ENCODE measurements around the gene SEC11C. TPM values are rescaled to one million over a fixed set of nuclear protein-coding genes. Genes with fewer than 3 reads are reported as not detected.

SEC11C gene
- total RNA-seq, 1 donor from 2014 or later, result 54.3 TPM

DNA sequence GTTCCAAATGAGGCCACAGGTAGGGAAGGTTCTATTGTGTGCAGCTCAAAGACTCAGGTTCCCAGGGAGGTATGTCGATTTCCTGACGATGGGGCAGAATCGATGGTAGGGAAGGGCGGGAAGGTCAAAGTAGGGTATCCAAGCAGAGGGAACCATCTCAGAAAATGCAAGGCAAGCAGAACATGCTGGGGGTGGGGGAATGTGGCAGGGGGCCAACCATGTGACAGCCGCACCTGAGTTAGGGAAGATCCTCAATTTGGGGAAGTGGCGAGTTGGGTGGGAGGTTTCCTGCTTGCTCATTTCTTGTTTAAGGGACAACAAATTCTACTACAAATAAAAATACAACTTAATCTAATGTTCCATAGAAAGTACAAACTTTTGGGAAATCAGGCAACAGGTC is 58.5 kb downstream of the SEC11C start:
- H3K9me3 Mint-ChIP-seq, result no peaks in the 10 kb centered on the region

DNA sequence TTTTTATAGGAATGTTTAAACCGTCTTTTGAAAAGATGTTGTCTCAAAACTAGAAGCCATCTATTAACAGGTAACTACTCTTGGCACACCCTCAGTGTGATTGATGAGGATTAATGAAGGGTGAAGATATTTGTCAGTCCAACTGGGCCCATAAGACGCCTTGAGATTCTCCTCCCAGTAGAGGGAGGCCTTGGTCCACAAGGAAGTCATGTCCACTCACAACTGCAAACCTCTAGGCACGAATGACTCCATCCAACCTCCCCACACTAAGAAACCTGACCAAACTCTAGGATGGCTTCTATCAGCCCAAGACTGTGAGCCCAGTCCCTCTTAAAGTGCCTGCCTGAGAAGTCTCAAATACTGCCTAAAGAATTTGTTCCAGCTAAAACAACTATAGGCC is 61.1 kb downstream of the SEC11C start:
- H3K9me3 Mint-ChIP-seq, result no peaks in the 10 kb centered on the region
- no peak overlapping the region for H3K4me3 Mint-ChIP-seq
- H3K27me3 Mint-ChIP-seq (ENCODE audit: low read depth), result peaks cover 40% of the 10 kb centered on the region
- DNase-seq (ENCODE audit: low read depth, low spot score), result no peak
- H3K36me3 Mint-ChIP-seq (ENCODE audit: low read depth), result no peaks in the 10 kb centered on the region
- no peak for TF ChIP-seq CTCF (conservative IDR thresholded peaks at IDR 0.05)
- H3K4me1 Mint-ChIP-seq, result no peaks in the 10 kb centered on the region
- H3K27ac Mint-ChIP-seq (ENCODE audit: unreplicated experiment), result no peak overlapping the region

More for the DNA sequence above, 58.5 kb downstream of the SEC11C start:
- Mint-ChIP-seq H3K4me3 (no peak overlapping the region), H3K27ac (ENCODE audit: unreplicated experiment) (no peak overlapping the region), H3K36me3 (ENCODE audit: low read depth) (no peaks in the 10 kb centered on the region), H3K27me3 (ENCODE audit: low read depth) (peaks cover 36% of the 10 kb centered on the region), H3K4me1 (no peaks in the 10 kb centered on the region)
- no peak for DNase-seq (ENCODE audit: low read depth, low spot score)
- no peak for TF ChIP-seq CTCF (conservative IDR thresholded peaks at IDR 0.05)

GRCh38 chr18:59202258-59202820 is 62.7 kb downstream of the SEC11C start:
- H3K9me3 Mint-ChIP-seq, result no peaks in the 10 kb centered on the region
- peaks cover 35% of the 10 kb centered on the region for H3K27me3 Mint-ChIP-seq (ENCODE audit: low read depth)
- TF ChIP-seq CTCF (conservative IDR thresholded peaks at IDR 0.05), result no peak
- H3K27ac Mint-ChIP-seq (ENCODE audit: unreplicated experiment), result no peak overlapping the region
- H3K4me3 Mint-ChIP-seq, result no peak overlapping the region
- no peaks in the 10 kb centered on the region for H3K4me1 Mint-ChIP-seq
- no peak for DNase-seq (ENCODE audit: low read depth, low spot score)
- no peaks in the 10 kb centered on the region for H3K36me3 Mint-ChIP-seq (ENCODE audit: low read depth)

DNA sequence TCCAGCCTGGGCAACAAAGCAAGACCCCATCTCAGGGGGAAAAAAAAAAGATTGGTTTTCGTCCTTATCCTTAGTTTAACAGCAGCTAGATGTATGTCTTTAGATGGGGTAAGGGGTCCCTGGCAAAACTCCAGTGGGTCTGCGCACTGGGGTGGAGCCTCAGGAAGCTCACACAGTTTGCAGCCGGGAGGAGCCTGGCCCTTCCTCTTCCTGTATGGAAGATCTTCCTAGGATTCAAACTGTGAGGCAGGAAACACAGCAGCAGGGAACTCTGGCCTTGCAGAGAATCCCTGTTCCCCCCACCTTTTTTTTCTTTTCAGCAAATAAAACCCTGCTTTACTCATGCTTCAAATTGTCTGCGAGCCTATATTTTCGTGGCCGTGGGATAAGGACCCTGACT is 67.8 kb downstream of the SEC11C start:
- H3K9me3 Mint-ChIP-seq, result peaks cover 3% of the 10 kb centered on the region
- no peak for TF ChIP-seq CTCF (conservative IDR thresholded peaks at IDR 0.05)
- no peaks in the 10 kb centered on the region for H3K4me1 Mint-ChIP-seq

More for the DNA sequence above, 67.8 kb downstream of the SEC11C start:
- Mint-ChIP-seq H3K27ac (ENCODE audit: unreplicated experiment) (no peak overlapping the region), H3K4me3 (no peak overlapping the region), H3K27me3 (ENCODE audit: low read depth) (peaks cover 47% of the 10 kb centered on the region), H3K36me3 (ENCODE audit: low read depth) (no peaks in the 10 kb centered on the region)
- DNase-seq (ENCODE audit: low read depth, low spot score), result no peak

Other genes starting within 250 kb of the SEC11C start
- gene GRP, start 80.3 kb downstream of the SEC11C start, total RNA-seq, result not detected in 2 replicates
- not detected in 2 replicates for gene RAX, start 133.6 kb downstream of the SEC11C start, total RNA-seq
- not detected in 2 replicates for gene CPLX4, start 178.8 kb downstream of the SEC11C start, total RNA-seq
- 54.8 and 55.3 TPM in 2 replicates for gene LMAN1, start 219.4 kb downstream of the SEC11C start, total RNA-seq